ENCODE measurements around the gene TVP23B. TPM values are rescaled to one million over a fixed set of nuclear protein-coding genes. Genes with fewer than 3 reads are reported as not detected.

TVP23B gene
- total and polyA plus RNA-seq, 7 donors: 11.8 to 48.5 (median 18.8) TPM

Other genes starting within 250 kb of the TVP23B start
- not detected for gene TBC1D28, start 136.8 kb upstream of the TVP23B start, total RNA-seq
- not detected for gene TBC1D28, start 136.8 kb upstream of the TVP23B start, polyA plus RNA-seq
- 1 to 10 TPM; 1.0 to 1.7 (median 1.3) TPM for gene FOXO3B, start 98.9 kb upstream of the TVP23B start, total RNA-seq
- 1 to 10 TPM in 1 of 3 donors, under 1 TPM in 2; 0.35 to 2.1 (median 0.51) TPM for gene FOXO3B, start 98.9 kb upstream of the TVP23B start, polyA plus RNA-seq
- gene FBXW10, start 37.1 kb upstream of the TVP23B start, total RNA-seq: 1 to 10 TPM in 1 of 4 donors, under 1 TPM in 3; 0.15 to 1.3 (median 0.46) TPM
- gene FBXW10, start 37.1 kb upstream of the TVP23B start, polyA plus RNA-seq: under 1 TPM; 0.07 to 0.35 (median 0.23) TPM
- gene PRPSAP2, start 76.9 kb downstream of the TVP23B start, total RNA-seq: 10 to 100 TPM in 3 of 4 donors, 1 to 10 TPM in 1; 8.7 to 11.1 (median 10.4) TPM
- 10 to 100 TPM in 1 of 3 donors, 1 to 10 TPM in 2; 8.2 to 13.2 (median 8.4) TPM for gene PRPSAP2, start 76.9 kb downstream of the TVP23B start, polyA plus RNA-seq
- gene SLC5A10, start 171.0 kb downstream of the TVP23B start, total RNA-seq: not detected
- gene SLC5A10, start 171.0 kb downstream of the TVP23B start, polyA plus RNA-seq: under 1 TPM in 1 of 3 donors, not detected in 2; 0.03 TPM
- gene FAM83G, start 223.6 kb downstream of the TVP23B start, total RNA-seq: 10 to 100 TPM in 1 of 4 donors, 1 to 10 TPM in 3; 7.0 to 20.4 (median 9.3) TPM
- gene FAM83G, start 223.6 kb downstream of the TVP23B start, polyA plus RNA-seq: 10 to 100 TPM in 1 of 3 donors, 1 to 10 TPM in 2; 8.2 to 65.6 (median 9.0) TPM

All from psoas muscle (tissue), 7 donors.